Breast epithelium (tissue), 4 donors: Measurements from ENCODE around the gene KCNJ6. TPM values are rescaled to one million over a fixed set of nuclear protein-coding genes. Genes with fewer than 3 reads are reported as not detected.

Experiments
- DNase-seq, 2 donors: peaks; one replicate each; pipeline ENCODE4 v3.0.0-alpha.2; 2019; ENCODE audit warnings: low spot score in 2 of 2
- H3K27ac ChIP-seq, 2 donors: fragments of 200-600 bp; sonication (generic) in 1 of 2; one replicate each; pipeline ENCODE4 v1.5.1; 2016 to 2019; ENCODE audit warnings: mild to moderate bottlenecking in 1 of 2
- H3K27me3 ChIP-seq, 2 donors: fragments of 200-600 bp; sonication (generic) in 1 of 2; one replicate each; pipeline versions ENCODE4 v1.5.1 to v1.6.0; 2017 to 2019; ENCODE audit warnings: control low read depth in 1 of 2, mild to moderate bottlenecking in 1 of 2
- H3K36me3 ChIP-seq: fragments of 200-600 bp; one replicate; pipeline ENCODE4 v1.5.1; 2019
- H3K4me1 ChIP-seq, 2 donors: fragments of 200-600 bp; sonication (generic); one replicate each; pipeline ENCODE4 v1.5.1; 2016 to 2019; ENCODE audit warnings: control low read depth in 1 of 2
- H3K4me3 ChIP-seq, 3 donors: fragments of 200-600 bp; sonication (generic); 1 replicate in 2 of 3; 2 replicates in 1 of 3; pipeline ENCODE4 v1.5.1; 2016 to 2019; ENCODE audit warnings: mild to moderate bottlenecking in 3 of 3, moderate library complexity in 2 of 3
- H3K9me3 ChIP-seq, 2 donors: fragments of 200-600 bp; sonication (generic) in 1 of 2; one replicate each; pipeline ENCODE4 v1.5.1; 2016 to 2019; ENCODE audit warnings: control low read depth in 1 of 2
- CTCF ChIP-seq, 3 donors: fragments of 450-650 bp; IDR thresholded peaks; one replicate each; pipeline ENCODE4 v1.5.1; 2016 to 2017; ENCODE audit warnings: antibody characterized with exemption in 3 of 3, mild to moderate bottlenecking in 3 of 3, moderate library complexity in 3 of 3
- POLR2A ChIP-seq: fragments of 450-650 bp; IDR thresholded peaks from one replicate; pipeline ENCODE4 v1.6.1; 2016; ENCODE audit warnings: antibody characterized with exemption, mild to moderate bottlenecking, moderate library complexity
- POLR2AphosphoS5 ChIP-seq, 3 donors: sonication (generic); formaldehyde crosslinking; IDR thresholded peaks; one replicate each; pipeline ENCODE4 v1.6.1; 2017; ENCODE audit warnings: antibody characterized with exemption in 3 of 3
- intact Hi-C: fragments of 100-400 bp; cut with DNase I; formaldehyde crosslinking; loops from one replicate; pipeline ENCODE4 v1.15.1; 2023; ENCODE audit warnings: low total_unique reads
- total RNA-seq, 3 donors: library from RNA; depleted of rRNA; stranded (reverse); fragments of >200 nt; gene quantifications; one replicate each; pipeline ENCODE4 v1.1.0, GENCODE V29; 2016

KCNJ6 gene
- total RNA-seq, 3 donors from 2014 or later: not detected

- Histone ChIP-seq H3K4me3 (no peak overlapping the region), H3K27me3 (peaks cover 0 to 11% of the 10 kb centered on the region in 2 donors), H3K9me3 (no peaks in the 10 kb centered on the region), H3K36me3 (no peaks in the 10 kb centered on the region), H3K27ac (no peak overlapping the region), H3K4me1 (no peaks in the 10 kb centered on the region)
- no peak for TF ChIP-seq POLR2A
- no peak for TF ChIP-seq CTCF (IDR thresholded peaks at IDR 0.05)
- TF ChIP-seq POLR2AphosphoS5 (IDR thresholded peaks at IDR 0.05): no peak
- DNase-seq: no peak
- intact Hi-C loops: no loop called here
These were observed 158.5 kb downstream of the KCNJ6 start for GRCh38 chr21:37757606-37758376.

- Histone ChIP-seq H3K9me3 (no peaks in the 10 kb centered on the region), H3K27ac (no peak overlapping the region), H3K4me1 (no peaks in the 10 kb centered on the region), H3K4me3 (no peak overlapping the region), H3K27me3 (peaks cover 0 to 12% of the 10 kb centered on the region in 2 donors), H3K36me3 (no peaks in the 10 kb centered on the region)
- intact Hi-C loops: no loop called here
- no peak for DNase-seq
- TF ChIP-seq POLR2A (no peak), POLR2AphosphoS5 (IDR thresholded peaks at IDR 0.05) (no peak), CTCF (IDR thresholded peaks at IDR 0.05) (no peak)
These were observed 163.1 kb downstream of the KCNJ6 start for GRCh38 chr21:37753122-37753599.

- no peak overlapping the region for H3K27ac ChIP-seq
- no peak overlapping the region for H3K4me3 ChIP-seq
- DNase-seq: no peak
- TF ChIP-seq POLR2AphosphoS5 (IDR thresholded peaks at IDR 0.05) (no peak), CTCF (IDR thresholded peaks at IDR 0.05) (no peak), POLR2A (no peak)
- no peaks in the 10 kb centered on the region for H3K4me1 ChIP-seq
- no peaks in the 10 kb centered on the region for H3K9me3 ChIP-seq
- intact Hi-C loops: no loop called here
- H3K36me3 ChIP-seq: no peaks in the 10 kb centered on the region
- H3K27me3 ChIP-seq: peaks cover 0 to 7% of the 10 kb centered on the region in 2 donors
These were observed 164.8 kb downstream of the KCNJ6 start for GRCh38 chr21:37751268-37751975.

GRCh38 chr21:37749132-37749531 is 167.1 kb downstream of the KCNJ6 start:
- no peaks in the 10 kb centered on the region for H3K36me3 ChIP-seq

More at GRCh38 chr21:37749132-37749531, 167.1 kb downstream of the KCNJ6 start:
- Histone ChIP-seq H3K9me3 (no peaks in the 10 kb centered on the region), H3K27ac (no peak overlapping the region), H3K27me3 (peaks cover 0 to 7% of the 10 kb centered on the region in 2 donors), H3K4me3 (no peak overlapping the region), H3K4me1 (no peaks in the 10 kb centered on the region)
- TF ChIP-seq CTCF (IDR thresholded peaks at IDR 0.05) (no peak), POLR2A (no peak)
- no peak for DNase-seq
- intact Hi-C loops: no loop called here
